GM23248 (cell line): ENCODE data around the gene ALOX5.

Experiments
- EZH2 ChIP-seq: fragments of 200-600 bp; sonication (generic); IDR thresholded peaks from 2 replicates; pipeline ENCODE4 v1.6.1; 2018; ENCODE audit warnings: antibody characterized with exemption, mild to moderate bottlenecking; ENCODE audit not compliant: insufficient read depth, poor library complexity, severe bottlenecking
- EZH2phosphoT487 ChIP-seq: fragments of 200-600 bp; sonication (generic); IDR thresholded peaks from 2 replicates; pipeline ENCODE4 v1.6.1; 2018; ENCODE audit warnings: antibody characterized with exemption, moderate library complexity, mild to moderate bottlenecking, low read depth; ENCODE audit not compliant: insufficient read depth

DNA sequence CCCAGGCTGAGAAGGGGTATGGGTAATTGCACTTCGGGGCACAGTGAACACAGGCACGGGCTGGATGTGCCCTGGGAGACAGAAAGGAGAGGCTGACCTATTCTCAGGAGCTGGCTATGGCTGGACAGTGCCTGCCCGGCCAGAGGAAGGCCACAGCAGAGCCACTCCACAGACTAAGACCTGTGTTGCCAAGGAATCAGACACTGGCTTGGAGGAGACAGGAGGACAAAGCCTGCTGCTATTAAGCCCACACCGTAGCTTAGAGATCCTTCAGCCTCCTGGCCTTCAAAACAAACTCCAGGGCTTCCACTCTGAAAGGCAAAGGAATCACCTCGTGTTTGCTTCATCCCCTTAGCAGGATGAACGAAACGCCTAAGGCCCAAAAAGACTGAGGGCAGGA lies 82.2 kb downstream of the ALOX5 start:
- no peak for TF ChIP-seq EZH2phosphoT487
- TF ChIP-seq EZH2 = no peak
